Left ventricle myocardium inferior (tissue), 1 donor: ENCODE results near the gene NRXN3. TPM values are rescaled to one million over a fixed set of nuclear protein-coding genes. Genes with fewer than 3 reads are reported as not detected.

Source experiments
- DNase-seq: peaks from one replicate; pipeline ENCODE4 v3.0.0-alpha.2; 2020
- H3K27ac ChIP-seq: fragments of 200-600 bp; replicated peaks from 2 replicates; pipeline ENCODE4 v1.8.0; 2021
- H3K27me3 ChIP-seq: fragments of 200-600 bp; 2 replicates; pipeline ENCODE4 v1.8.0; 2021; ENCODE audit warnings: low read depth
- H3K36me3 ChIP-seq: fragments of 200-600 bp; 2 replicates; pipeline ENCODE4 v1.8.0; 2021
- H3K4me1 ChIP-seq: fragments of 200-600 bp; 2 replicates; pipeline ENCODE4 v1.8.0; 2021
- H3K4me3 ChIP-seq: fragments of 200-600 bp; 2 replicates; pipeline ENCODE4 v1.8.0; 2021; ENCODE audit warnings: mild to moderate bottlenecking, moderate library complexity
- H3K9me3 ChIP-seq: fragments of 200-600 bp; replicated peaks from 2 replicates; pipeline ENCODE4 v1.8.0; 2021
- CTCF ChIP-seq: fragments of 200-600 bp; IDR thresholded peaks from 2 replicates; pipeline ENCODE4 v1.8.0; 2021; ENCODE audit warnings: antibody characterized with exemption, mild to moderate bottlenecking, borderline replicate concordance
- intact Hi-C: fragments of 100-400 bp; cut with micrococcal nuclease; formaldehyde crosslinking; loops from one replicate; pipeline ENCODE4 v1.11.0; 2022
- total RNA-seq: library from RNA; stranded (reverse); fragmentation: NEBNext Ultra II Directional; extraction: Animal tissue kit (Norgen Biotek cat#: 25700); gene quantifications from one replicate; pipeline ENCODE4 v1.2.1, GENCODE V29; 2021
- donor health status: DM: no; HTN: yes; CAD: no; lungs with severe emphysema.

Gene NRXN3
- total RNA-seq, 1 donor from 2014 or later, result 1.2 TPM

- no peaks in the 10 kb centered on the region for H3K36me3 ChIP-seq
- no peak for TF ChIP-seq CTCF
- H3K9me3 ChIP-seq, result peaks cover 10% of the 10 kb centered on the region
- intact Hi-C loops, result no loop called here
- H3K4me1 ChIP-seq, result no peaks in the 10 kb centered on the region
- DNase-seq, result no peak
- no peaks in the 10 kb centered on the region for H3K27me3 ChIP-seq
- no peak overlapping the region for H3K4me3 ChIP-seq
- H3K27ac ChIP-seq, result no peak overlapping the region
These were observed 1560.8 kb downstream of the NRXN3 start for GRCh38 chr14:79730953-79731352.

GRCh38 chr14:79732911-79733655, 1562.9 kb downstream of the NRXN3 start:
- H3K36me3 ChIP-seq, result no peaks in the 10 kb centered on the region
- intact Hi-C loops, result no loop called here
- H3K27me3 ChIP-seq, result no peaks in the 10 kb centered on the region
- no peak overlapping the region for H3K27ac ChIP-seq
- no peak overlapping the region for H3K4me3 ChIP-seq
- DNase-seq, result no peak
- H3K4me1 ChIP-seq, result no peaks in the 10 kb centered on the region
- H3K9me3 ChIP-seq, result peaks cover 32% of the 10 kb centered on the region
- no peak for TF ChIP-seq CTCF

GRCh38 chr14:79734151-79734550, 1564.0 kb downstream of the NRXN3 start:
- no peaks in the 10 kb centered on the region for H3K4me1 ChIP-seq
- no peak overlapping the region for H3K4me3 ChIP-seq
- no peak overlapping the region for H3K27ac ChIP-seq
- no peak for TF ChIP-seq CTCF
- H3K9me3 ChIP-seq, result peaks cover 41% of the 10 kb centered on the region
- DNase-seq, result no peak
- no peaks in the 10 kb centered on the region for H3K36me3 ChIP-seq
- intact Hi-C loops, result no loop called here
- H3K27me3 ChIP-seq, result no peaks in the 10 kb centered on the region

GRCh38 chr14:79734656-79735055, 1564.5 kb downstream of the NRXN3 start:
- H3K36me3 ChIP-seq, result no peaks in the 10 kb centered on the region
- no peak overlapping the region for H3K27ac ChIP-seq
- intact Hi-C loops, result no loop called here
- no peak overlapping the region for H3K4me3 ChIP-seq
- no peaks in the 10 kb centered on the region for H3K4me1 ChIP-seq
- no peaks in the 10 kb centered on the region for H3K27me3 ChIP-seq
- peaks cover 41% of the 10 kb centered on the region for H3K9me3 ChIP-seq
- no peak for DNase-seq
- no peak for TF ChIP-seq CTCF

- Histone ChIP-seq H3K4me1 (no peaks in the 10 kb centered on the region), H3K27me3 (no peaks in the 10 kb centered on the region), H3K36me3 (no peaks in the 10 kb centered on the region), H3K9me3 (peaks cover 41% of the 10 kb centered on the region), H3K4me3 (no peak overlapping the region), H3K27ac (no peak overlapping the region)
- DNase-seq, result no peak
- TF ChIP-seq CTCF, result no peak
- intact Hi-C loops, result no loop called here
These were observed 1564.9 kb downstream of the NRXN3 start for GRCh38 chr14:79735121-79735520.
